Mesodermal cell (in vitro differentiated cells): ENCODE results near the gene BSND.

ENCODE experiments used
- H3K27ac ChIP-seq: 2 replicates; pipeline ENCODE4 v1.7.0; 2013; ENCODE audit warnings: mild to moderate bottlenecking, low read depth, low read length, moderate library complexity; ENCODE audit not compliant: severe bottlenecking
- H3K36me3 ChIP-seq: 2 replicates; pipeline ENCODE4 v1.7.1; 2013; ENCODE audit warnings: mild to moderate bottlenecking, low read length, moderate library complexity; ENCODE audit not compliant: control insufficient read depth, insufficient read depth
- H3K4me1 ChIP-seq: one replicate; pipeline ENCODE4 v1.7.1; 2013; ENCODE audit warnings: mild to moderate bottlenecking, low read length; ENCODE audit not compliant: insufficient read depth, control insufficient read depth, poor library complexity, severe bottlenecking
- H3K4me3 ChIP-seq: 2 replicates; pipeline ENCODE4 v1.7.0; 2013; ENCODE audit warnings: low read length, control low read depth, mild to moderate bottlenecking; ENCODE audit not compliant: insufficient read depth, poor library complexity, severe bottlenecking; ENCODE audit errors: extremely low read depth
- H3K9me3 ChIP-seq: 2 replicates; pipeline ENCODE4 v1.7.1; 2013; ENCODE audit warnings: mild to moderate bottlenecking, low read length, moderate library complexity; ENCODE audit not compliant: control insufficient read depth
- WGBS, 2 experiments: methylation state at CpG; one replicate each; pipeline ENCODE4 v1.1.5; 2013; ENCODE audit warnings: missing lambda C conversion rate in 2 of 2; ENCODE audit not compliant: insufficient coverage in 2 of 2; 5-methylcytosine and 5-hydroxymethylcytosine counted together

The BSND gene

DNA sequence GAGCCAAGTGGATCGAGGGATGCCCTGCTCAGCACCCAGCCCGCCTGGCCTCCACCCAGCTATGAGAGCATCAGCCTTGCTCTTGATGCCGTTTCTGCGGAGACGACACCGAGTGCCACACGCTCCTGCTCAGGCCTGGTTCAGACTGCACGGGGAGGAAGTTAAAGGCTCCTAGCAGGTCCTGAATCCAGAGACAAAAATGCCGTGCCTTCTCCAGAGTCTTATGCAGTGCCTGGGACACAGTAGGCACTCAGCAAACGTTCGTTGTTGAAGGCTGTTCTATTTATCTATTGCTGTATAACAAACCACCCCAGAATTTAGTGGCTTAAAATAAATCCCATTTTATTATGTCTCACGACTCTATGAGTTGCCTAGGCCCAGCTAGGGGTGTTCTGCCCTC lies 6.8 kb upstream of the BSND start:
- Histone ChIP-seq H3K9me3 (no peaks in the 10 kb centered on the region), H3K4me1 (peaks cover under 1% of the 10 kb centered on the region), H3K4me3 (no peak overlapping the region), H3K36me3 (no peaks in the 10 kb centered on the region), H3K27ac (no peak overlapping the region)
- WGBS, 2 experiments, result 74 to 80% methylated on average over 11 to 12 of the region's 12 CpGs

DNA sequence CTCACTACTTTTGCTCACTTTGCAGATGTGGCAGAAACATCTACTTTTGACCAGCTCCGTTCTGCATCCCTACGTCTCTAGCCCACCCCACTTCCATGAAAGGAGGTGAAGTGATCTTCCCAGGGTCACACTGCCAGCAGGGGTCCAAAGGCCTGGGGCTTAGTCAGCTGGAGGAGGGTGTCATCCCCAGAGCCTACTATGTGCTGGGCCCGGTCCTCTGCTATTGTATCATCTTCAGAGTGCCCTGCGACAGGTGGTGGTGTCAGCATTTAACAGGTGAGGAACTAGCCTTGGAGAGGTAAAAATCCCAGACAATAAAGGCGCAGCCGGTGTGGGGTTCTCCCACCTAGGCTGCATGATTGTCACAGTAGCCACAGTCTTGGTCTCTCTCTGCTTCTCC lies 5.6 kb upstream of the BSND start:
- no peaks in the 10 kb centered on the region for H3K9me3 ChIP-seq
- 85 to 94% methylated on average over 5 to 6 of the region's 6 CpGs for WGBS, 2 experiments
- H3K4me3 ChIP-seq, result no peak overlapping the region

DNA sequence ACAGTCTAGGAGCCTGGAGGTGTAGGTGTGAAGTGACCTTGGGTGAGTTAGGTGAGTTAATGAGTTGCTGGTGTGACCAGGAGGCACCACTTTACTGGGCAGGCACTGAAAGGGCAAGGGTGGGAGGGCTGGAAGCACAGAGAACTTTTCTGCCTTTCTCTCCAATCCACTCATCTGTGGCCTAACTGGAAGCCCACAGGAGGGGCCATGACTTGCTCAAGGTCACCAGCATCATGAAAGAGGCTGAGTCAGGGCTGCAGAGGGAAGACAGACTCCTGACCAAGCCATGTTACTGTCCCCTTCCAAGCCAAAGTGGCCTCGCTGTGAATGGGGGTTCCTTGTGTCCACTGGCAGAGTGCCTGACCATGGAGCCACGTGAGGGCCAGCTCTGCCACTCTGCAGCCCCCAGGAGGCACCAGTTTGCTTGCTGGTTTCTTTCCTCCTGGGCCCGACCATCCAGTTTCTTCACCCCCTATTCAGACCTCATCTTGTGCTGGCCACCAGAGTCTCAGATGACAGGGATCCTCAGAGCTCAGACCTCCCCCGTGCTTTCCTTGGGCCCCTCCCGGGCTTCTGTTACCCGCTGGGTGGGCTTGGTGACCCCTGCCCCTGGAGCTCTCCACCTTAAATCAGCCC lies 4.3 kb upstream of the BSND start:
- Histone ChIP-seq H3K4me1 (peaks cover 6% of the 10 kb centered on the region), H3K4me3 (no peak overlapping the region), H3K9me3 (no peaks in the 10 kb centered on the region), H3K27ac (no peak overlapping the region), H3K36me3 (no peaks in the 10 kb centered on the region)
- 37 to 39% methylated on average over 5 to 6 of the region's 6 CpGs for WGBS, 2 experiments

More for the DNA sequence above, 5.6 kb upstream of the BSND start:
- no peak overlapping the region for H3K27ac ChIP-seq
- H3K36me3 ChIP-seq, result no peaks in the 10 kb centered on the region
- H3K4me1 ChIP-seq, result peaks cover 6% of the 10 kb centered on the region

DNA sequence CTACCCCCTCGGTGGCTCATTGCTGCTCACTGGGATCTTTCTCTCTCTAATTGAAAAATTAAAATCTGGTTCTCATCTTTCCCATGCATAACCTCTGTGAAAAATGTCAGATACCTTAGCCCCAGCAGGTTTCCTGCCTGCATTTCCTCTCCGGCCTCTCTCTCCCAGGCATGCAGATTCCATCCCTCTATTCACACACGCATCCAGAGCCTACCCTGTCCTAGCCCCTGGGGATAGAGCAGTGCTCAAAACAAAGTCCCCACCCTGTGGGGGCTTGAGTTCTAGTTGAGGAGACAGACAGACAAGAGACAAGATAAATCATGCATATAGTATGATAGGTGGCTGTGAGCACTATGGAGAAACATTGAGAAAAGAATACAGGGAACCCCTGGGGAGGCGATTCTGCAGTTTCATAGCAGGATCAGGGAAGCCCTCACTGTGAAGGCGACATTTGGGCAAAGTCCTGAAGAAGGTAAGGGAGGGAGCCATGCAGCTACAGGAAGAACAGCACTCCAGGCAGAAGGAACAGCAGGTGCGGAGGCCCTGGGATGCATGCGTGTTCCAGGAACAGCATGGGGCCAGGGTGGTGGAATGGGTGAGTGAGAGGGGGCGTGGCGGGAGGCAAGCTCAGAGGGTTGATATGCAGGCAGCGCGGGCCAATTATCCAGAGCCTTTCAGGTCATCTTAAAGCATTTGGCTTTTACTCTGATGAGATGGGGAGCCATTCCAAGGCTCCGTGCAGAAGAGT lies 3.5 kb upstream of the BSND start:
- Histone ChIP-seq H3K36me3 (no peaks in the 10 kb centered on the region), H3K9me3 (no peaks in the 10 kb centered on the region), H3K4me1 (peaks cover 6% of the 10 kb centered on the region), H3K4me3 (no peak overlapping the region), H3K27ac (no peak overlapping the region)
- 35 to 52% methylated on average over 10 to 11 of the region's 12 CpGs for WGBS, 2 experiments

DNA sequence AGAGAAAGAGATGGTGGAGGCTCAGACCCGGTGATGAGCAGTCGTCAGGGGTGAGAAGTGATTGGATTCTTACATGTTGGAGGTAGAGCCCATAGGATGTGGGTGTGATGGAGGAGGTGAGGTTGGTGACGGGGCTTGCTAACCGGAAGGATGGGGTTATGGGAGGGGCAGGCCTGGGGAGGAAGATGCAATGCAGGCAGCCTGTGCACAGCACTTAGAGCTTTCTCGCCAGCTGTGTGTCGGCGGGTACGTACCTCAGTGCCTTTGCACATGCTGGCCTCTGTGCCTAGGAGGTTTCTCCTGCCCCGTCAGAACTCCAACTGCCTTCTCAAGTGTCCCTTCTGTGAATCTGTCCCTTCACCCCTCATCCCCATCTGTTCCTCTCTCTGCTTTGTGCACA lies 2.9 kb upstream of the BSND start:
- H3K27ac ChIP-seq, result no peak overlapping the region
- H3K9me3 ChIP-seq, result no peaks in the 10 kb centered on the region

DNA sequence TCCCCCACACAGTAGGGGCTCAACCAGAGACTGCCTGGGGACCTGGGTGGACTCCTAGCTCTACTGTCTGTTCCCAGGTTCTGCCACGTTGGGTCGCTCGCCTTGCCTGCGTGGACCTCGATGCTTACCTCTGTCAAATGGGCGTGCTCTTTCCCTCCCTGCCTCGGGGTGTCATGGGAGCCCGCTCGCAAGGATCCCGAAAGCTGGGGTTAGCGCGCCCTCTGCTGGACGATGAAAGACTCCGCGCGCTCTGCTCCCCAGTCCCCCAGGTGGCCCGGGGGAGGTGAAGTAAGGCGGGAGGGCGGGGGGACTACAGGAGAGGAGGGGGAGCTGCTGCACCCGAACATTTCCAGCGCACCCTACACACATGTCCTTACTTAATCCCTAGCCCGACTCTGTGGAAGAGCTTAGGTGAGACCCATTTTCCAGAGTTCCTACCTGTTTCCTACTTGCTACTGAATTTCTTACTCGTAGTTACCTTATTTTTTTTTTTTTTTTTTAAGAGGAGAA lies 2.3 kb upstream of the BSND start:
- Histone ChIP-seq H3K36me3 (no peaks in the 10 kb centered on the region), H3K27ac (no peak overlapping the region), H3K9me3 (no peaks in the 10 kb centered on the region), H3K4me3 (no peak overlapping the region), H3K4me1 (peaks cover 6% of the 10 kb centered on the region)
- 6 to 7% methylated on average over 6 to 8 of the region's 23 CpGs for WGBS, 2 experiments

More for the DNA sequence above, 2.9 kb upstream of the BSND start:
- no peak overlapping the region for H3K4me3 ChIP-seq
- no peaks in the 10 kb centered on the region for H3K36me3 ChIP-seq
- WGBS, 2 experiments, result 83 to 92% methylated on average over 9 of the region's 9 CpGs
- H3K4me1 ChIP-seq, result peaks cover 6% of the 10 kb centered on the region

DNA sequence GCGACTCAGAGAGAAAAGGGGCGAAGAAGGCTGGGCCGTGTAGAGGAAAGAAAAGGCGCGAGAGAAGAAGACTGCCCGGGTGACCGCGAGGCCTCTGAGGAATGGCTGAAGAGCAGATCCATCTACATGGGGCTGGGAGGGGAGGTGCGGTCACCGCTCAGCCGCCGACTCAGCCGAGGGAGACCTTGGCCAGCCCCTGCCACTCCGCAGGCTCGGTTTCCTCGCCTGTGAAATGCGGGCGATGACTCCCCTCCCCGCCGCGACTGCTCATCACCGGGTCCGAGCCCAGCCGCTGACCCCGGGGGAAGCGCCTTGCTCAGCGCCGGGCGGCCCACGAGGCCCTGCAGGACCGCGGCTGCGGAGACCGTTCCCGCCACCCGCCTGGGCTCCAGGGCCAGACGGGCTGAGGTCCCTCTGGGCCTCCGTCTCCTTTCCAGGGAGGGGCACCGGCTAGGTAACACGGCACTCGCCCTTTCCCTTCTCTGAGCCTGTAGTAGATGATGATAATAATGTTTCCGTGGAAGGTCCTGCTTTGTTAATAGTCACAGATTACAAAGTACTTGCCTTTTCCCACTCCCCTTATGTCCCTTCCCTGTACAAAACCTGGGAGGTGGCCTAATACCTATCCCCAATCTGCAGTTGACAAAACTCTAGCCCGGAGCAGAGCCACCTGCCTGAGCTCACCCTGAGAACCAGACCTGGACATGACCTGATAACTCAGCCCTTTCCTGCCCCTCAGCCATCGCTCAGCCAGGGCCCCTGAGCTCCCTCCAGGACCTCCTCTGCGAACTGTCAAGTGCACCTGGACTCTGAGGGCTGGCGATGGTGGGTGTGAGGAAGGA lies 1.6 kb upstream of the BSND start:
- no peak overlapping the region for H3K27ac ChIP-seq
- 14 to 17% methylated on average over 38 to 40 of the region's 46 CpGs for WGBS, 2 experiments
- no peaks in the 10 kb centered on the region for H3K36me3 ChIP-seq
- no peak overlapping the region for H3K4me3 ChIP-seq
- peaks cover 6% of the 10 kb centered on the region for H3K4me1 ChIP-seq
- H3K9me3 ChIP-seq, result no peaks in the 10 kb centered on the region

DNA sequence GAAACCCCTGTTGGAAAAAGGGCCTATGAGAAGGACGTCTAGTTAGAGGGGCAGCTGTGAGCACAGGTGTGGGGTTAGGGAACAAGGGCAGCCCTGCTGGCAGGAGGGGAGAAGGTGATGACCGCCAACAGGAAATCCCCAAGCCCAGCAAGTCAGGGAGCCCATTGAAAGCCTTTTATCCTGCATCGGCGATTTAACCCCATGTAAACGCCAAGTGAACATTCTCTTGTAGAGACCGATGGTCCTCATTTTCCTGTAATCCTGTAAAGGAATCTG lies 1.1 kb upstream of the BSND start:
- H3K9me3 ChIP-seq, result no peaks in the 10 kb centered on the region
- no peaks in the 10 kb centered on the region for H3K36me3 ChIP-seq
- H3K4me3 ChIP-seq, result no peak overlapping the region
- no peak overlapping the region for H3K27ac ChIP-seq
- 50 to 51% methylated on average over 5 to 6 of the region's 6 CpGs for WGBS, 2 experiments
- H3K4me1 ChIP-seq, result peaks cover 6% of the 10 kb centered on the region

DNA sequence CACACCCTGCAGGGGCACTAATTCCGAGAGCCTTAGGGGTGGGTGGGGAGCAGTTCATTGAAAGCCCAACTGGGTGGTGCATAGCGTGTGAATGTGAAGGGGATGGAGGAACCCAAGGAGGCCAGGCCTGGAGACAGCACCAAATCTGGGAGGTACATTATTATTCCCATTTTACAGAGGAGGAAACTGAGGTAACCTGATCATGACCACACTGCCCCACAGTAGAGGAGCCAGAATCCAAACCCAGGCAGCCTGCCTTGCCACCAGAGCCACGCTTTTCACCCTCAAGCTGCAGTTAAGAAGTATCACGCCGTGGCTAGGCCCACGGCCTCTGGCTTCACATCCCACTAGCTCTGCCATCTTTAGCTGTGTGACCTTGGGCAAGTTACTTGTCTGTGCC lies 633 bp upstream of the BSND start:
- Histone ChIP-seq H3K9me3 (no peaks in the 10 kb centered on the region), H3K4me1 (peaks cover 6% of the 10 kb centered on the region), H3K36me3 (no peaks in the 10 kb centered on the region), H3K4me3 (no peak overlapping the region), H3K27ac (no peak overlapping the region)
- 40 to 100% methylated on average over 1 to 5 of the region's 6 CpGs for WGBS, 2 experiments

DNA sequence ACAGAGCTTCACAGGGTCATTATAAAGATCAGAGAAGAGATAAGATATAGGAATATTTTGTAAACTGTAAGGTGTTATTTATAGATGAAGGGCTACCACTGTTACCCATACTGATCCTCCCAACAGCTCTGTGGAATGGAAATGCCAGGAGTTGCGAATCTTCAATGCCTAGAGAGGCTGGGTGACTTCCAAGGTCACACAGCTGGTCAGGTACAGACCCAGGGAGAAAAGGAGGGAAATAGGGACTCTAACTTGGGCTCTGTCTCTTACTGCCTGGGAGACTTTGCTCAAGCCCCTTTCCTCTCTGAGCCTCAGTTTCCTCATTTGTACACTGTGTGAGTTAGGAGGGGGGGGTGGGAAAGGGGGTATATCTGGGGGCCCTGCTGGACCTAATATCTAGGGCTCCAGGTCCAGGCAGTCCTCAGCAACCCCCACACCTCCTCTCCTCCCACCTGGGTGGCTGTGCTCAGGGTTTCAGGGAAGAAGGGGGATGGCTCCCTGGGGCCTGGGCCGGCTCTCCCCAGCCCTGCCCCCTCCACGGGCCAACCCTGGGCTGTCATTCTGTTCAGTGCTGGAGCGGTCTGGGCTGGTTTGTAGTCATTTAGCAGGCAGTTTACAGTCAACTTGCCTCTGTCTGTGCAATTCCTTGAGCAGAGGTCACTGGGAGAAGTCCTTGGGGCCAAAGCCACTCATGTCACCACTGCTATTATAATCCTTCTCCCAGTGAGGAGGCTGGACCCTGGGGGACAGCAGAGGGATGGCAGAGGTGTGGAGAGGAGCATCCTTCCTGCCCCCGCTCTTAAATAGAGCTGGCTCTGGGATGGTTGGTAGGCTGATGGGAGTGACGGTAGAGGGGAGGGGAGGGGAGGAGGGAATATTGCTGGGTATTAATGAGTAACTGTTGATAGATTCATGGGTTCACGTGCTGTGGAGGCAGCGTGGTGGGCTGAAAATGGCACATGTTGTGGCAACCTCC lies 1.7 kb downstream of the BSND start:
- WGBS, 2 experiments, result 67 to 69% methylated on average over 5 to 6 of the region's 8 CpGs
- Histone ChIP-seq H3K36me3 (no peaks in the 10 kb centered on the region), H3K9me3 (no peaks in the 10 kb centered on the region), H3K4me3 (no peak overlapping the region), H3K27ac (no peak overlapping the region), H3K4me1 (peaks cover 6% of the 10 kb centered on the region)
